Right atrium auricular region (tissue), 2 donors: ENCODE measurements around the gene UBTD1. TPM values are rescaled to one million over a fixed set of nuclear protein-coding genes. Genes with fewer than 3 reads are reported as not detected.
A peak's percentile ranks its signal among the peaks of the same experiment; 100 is the strongest.

Experiments used
- DNase-seq: peaks from one replicate; pipeline ENCODE4 v3.0.0-alpha.2; 2019; ENCODE audit warnings: low spot score
- H3K27ac ChIP-seq, 2 donors: fragments of 200-600 bp; sonication (generic); 1 replicate in 1 of 2; 2 replicates in 1 of 2; pipeline ENCODE4 v1.5.1; 2016 to 2019
- H3K27me3 ChIP-seq, 2 donors: fragments of 200-600 bp; sonication (generic); one replicate each; pipeline versions ENCODE4 v1.5.1 to v1.6.0; 2017 to 2019
- H3K36me3 ChIP-seq: fragments of 200-600 bp; sonication (generic); one replicate; pipeline ENCODE4 v1.5.1; 2016
- H3K4me1 ChIP-seq, 2 donors: fragments of 200-600 bp; sonication (generic); one replicate each; pipeline versions ENCODE4 v1.5.1 to v1.6.0; 2017 to 2019
- H3K4me3 ChIP-seq, 2 donors: fragments of 200-600 bp; sonication (generic); 1 replicate in 1 of 2; 2 replicates in 1 of 2; pipeline ENCODE4 v1.5.1; 2017 to 2019; ENCODE audit warnings: mild to moderate bottlenecking in 1 of 2, moderate library complexity in 1 of 2
- H3K9me3 ChIP-seq, 2 donors: fragments of 200-600 bp; sonication (generic); one replicate each; pipeline ENCODE4 v1.5.1; 2019
- CTCF ChIP-seq, 2 donors: fragments of 200-600 bp; sonication (generic); IDR thresholded peaks; one replicate each; pipeline ENCODE4 v1.5.1; 2019; ENCODE audit warnings: antibody characterized with exemption in 2 of 2
- total RNA-seq, 2 donors: library from RNA; depleted of rRNA; stranded (reverse); fragments of >200 nt; gene quantifications; one replicate each; pipeline ENCODE4 v1.1.0, GENCODE V29; 2016

UBTD1 gene
- total RNA-seq, 2 donors from 2014 or later: 26.7 to 30.7 TPM

- H3K4me1 ChIP-seq: peaks cover 0 to 11% of the 10 kb centered on the region in 2 donors
- no peak for DNase-seq
Observed at GRCh38 chr10:97509120-97509680, 10.5 kb downstream of the UBTD1 start.

GRCh38 chr10:97510686-97511085 lies 12.0 kb downstream of the UBTD1 start:
- H3K4me1 ChIP-seq: peaks cover 0 to 24% of the 10 kb centered on the region in 2 donors

More at GRCh38 chr10:97509120-97509680, 10.5 kb downstream of the UBTD1 start:
- no peaks in the 10 kb centered on the region for H3K36me3 ChIP-seq
- no peak overlapping the region for H3K4me3 ChIP-seq
- TF ChIP-seq CTCF (IDR thresholded peaks at IDR 0.05): no peak
- no peaks in the 10 kb centered on the region for H3K27me3 ChIP-seq
- no peaks in the 10 kb centered on the region for H3K9me3 ChIP-seq
- no peak overlapping the region for H3K27ac ChIP-seq

GRCh38 chr10:97511711-97512440 lies 13.2 kb downstream of the UBTD1 start:
- Histone ChIP-seq H3K36me3 (no peaks in the 10 kb centered on the region), H3K9me3 (no peaks in the 10 kb centered on the region), H3K4me1 (peaks cover 0 to 32% of the 10 kb centered on the region in 2 donors), H3K4me3 (no peak overlapping the region), H3K27ac (peak overlapping the region in 1 of 2 donors; percentile 19), H3K27me3 (no peaks in the 10 kb centered on the region)
- no peak for DNase-seq
- TF ChIP-seq CTCF (IDR thresholded peaks at IDR 0.05): no peak

More at GRCh38 chr10:97510686-97511085, 12.0 kb downstream of the UBTD1 start:
- no peak for DNase-seq
- Histone ChIP-seq H3K4me3 (no peak overlapping the region), H3K9me3 (no peaks in the 10 kb centered on the region), H3K27me3 (no peaks in the 10 kb centered on the region), H3K27ac (no peak overlapping the region), H3K36me3 (no peaks in the 10 kb centered on the region)
- TF ChIP-seq CTCF (IDR thresholded peaks at IDR 0.05): no peak

- no peak for TF ChIP-seq CTCF (IDR thresholded peaks at IDR 0.05)
- H3K27me3 ChIP-seq: no peaks in the 10 kb centered on the region
- DNase-seq: no peak
- no peak overlapping the region for H3K4me3 ChIP-seq
- H3K36me3 ChIP-seq: no peaks in the 10 kb centered on the region
- H3K9me3 ChIP-seq: no peaks in the 10 kb centered on the region
- H3K4me1 ChIP-seq: peaks cover 0 to 40% of the 10 kb centered on the region in 2 donors
- H3K27ac ChIP-seq: no peak overlapping the region
Observed at GRCh38 chr10:97512993-97513392, 14.3 kb downstream of the UBTD1 start.

GRCh38 chr10:97514344-97514743 lies 15.6 kb downstream of the UBTD1 start:
- no peak for DNase-seq
- no peak for TF ChIP-seq CTCF (IDR thresholded peaks at IDR 0.05)
- no peaks in the 10 kb centered on the region for H3K9me3 ChIP-seq
- no peaks in the 10 kb centered on the region for H3K36me3 ChIP-seq
- no peaks in the 10 kb centered on the region for H3K27me3 ChIP-seq
- H3K4me1 ChIP-seq: peaks cover 0 to 53% of the 10 kb centered on the region in 2 donors
- H3K4me3 ChIP-seq: no peak overlapping the region
- peak overlapping the region in 1 of 2 donors; percentile 47 for H3K27ac ChIP-seq
